Activated CD4-positive, alpha-beta T cell treated with anti-CD3 and anti-CD28 coated beads, Interleukin-10, Interleukin-2, amounts not matched to agents 100 ng/mL and 50 ng/mL, durations not matched to agents 16 hours and 8 hours (primary cell): ENCODE data around the gene DIPK1C.
"Not testable (repeated sequence)": the region's sequence is repeated elsewhere in the genome, so short reads cannot be mapped to it uniquely, and the experiment has no call there.

Source experiments
- DNase-seq: peaks from one replicate; pipeline ENCODE4 v3.0.0-alpha.2; 2020

DIPK1C gene

GRCh38 chr18:74457043-74457724 is at the start of gene DIPK1C:
DIPK1C (minus strand) TSS chr18:74457308; CDS start chr18:74457259, 49 bp downstream.
- no peak for DNase-seq

- DNase-seq, result no peak
Observed at GRCh38 chr18:74506448-74507084, 49.5 kb upstream of the DIPK1C start.

- DNase-seq, result no peak
Observed at GRCh38 chr18:74505776-74506175, 48.7 kb upstream of the DIPK1C start.

GRCh38 chr18:74503137-74503536 is 46.0 kb upstream of the DIPK1C start:
- DNase-seq, result no peak

GRCh38 chr18:74501386-74501785 is 44.3 kb upstream of the DIPK1C start:
- no peak for DNase-seq

GRCh38 chr18:74500774-74501173 is 43.7 kb upstream of the DIPK1C start:
- not testable (repeated sequence) for DNase-seq

- DNase-seq, result no peak
Observed at GRCh38 chr18:74500372-74500771, 43.3 kb upstream of the DIPK1C start.

- DNase-seq, result peak; percentile 78
Observed at GRCh38 chr18:74499633-74500032, 42.5 kb upstream of the DIPK1C start.

- DNase-seq, result peak; percentile 88
Observed at GRCh38 chr18:74498712-74499627, 41.9 kb upstream of the DIPK1C start.

- peak; percentile 15 for DNase-seq
Observed at GRCh38 chr18:74497778-74498177, 40.7 kb upstream of the DIPK1C start.

- DNase-seq, result peak; percentile 21
Observed at GRCh38 chr18:74497324-74497676, 40.2 kb upstream of the DIPK1C start.

GRCh38 chr18:74496508-74497323 is 39.6 kb upstream of the DIPK1C start:
- peak; percentile 54 for DNase-seq

- peak; percentile 100 for DNase-seq
Observed at GRCh38 chr18:74495581-74496507, 38.7 kb upstream of the DIPK1C start, which contains the start of gene CNDP2. CNDP2 (plus strand) TSS chr18:74496363; CDS start chr18:74499974, 3,611 bp downstream.

- no peak for DNase-seq
Observed at GRCh38 chr18:74494514-74494913, 37.4 kb upstream of the DIPK1C start.

- peak; percentile 50 for DNase-seq
Observed at GRCh38 chr18:74493689-74494088, 36.6 kb upstream of the DIPK1C start.

GRCh38 chr18:74492259-74492658 is 35.2 kb upstream of the DIPK1C start:
- no peak for DNase-seq

- DNase-seq, result no peak
Observed at GRCh38 chr18:74489676-74490075, 32.6 kb upstream of the DIPK1C start.

GRCh38 chr18:74488864-74489263 is 31.8 kb upstream of the DIPK1C start:
- no peak for DNase-seq

- no peak for DNase-seq
Observed at GRCh38 chr18:74488354-74488753, 31.2 kb upstream of the DIPK1C start.

GRCh38 chr18:74486119-74486849 is 29.2 kb upstream of the DIPK1C start:
- no peak for DNase-seq

- DNase-seq, result no peak
Observed at GRCh38 chr18:74482697-74483096, 25.6 kb upstream of the DIPK1C start.
